Activated T-helper 1 cell treated with anti-CD3 and anti-CD28 coated beads, Interleukin-12 subunit alpha, Interleukin-12 subunit beta, Interleukin-2, Interleukin-4 antibody, amounts not matched to agents 30 ng/mL and 10 ng/mL and 1 ng/mL, durations not matched to agents 14 hours and 24 hours and 36 hours (primary cell): ENCODE measurements around the gene LENG1. TPM values are rescaled to one million over a fixed set of nuclear protein-coding genes. Genes with fewer than 3 reads are reported as not detected.
A peak's percentile ranks its signal among the peaks of the same experiment; 100 is the strongest.

Experiments
- DNase-seq: peaks from one replicate; pipeline ENCODE4 v3.0.0; 2021; ENCODE audit warnings: low spot score
- H3K27ac Mint-ChIP-seq: one replicate; pipeline ENCODE4 v1.8.0; 2021; ENCODE audit warnings: mild to moderate bottlenecking, mixed read lengths
- H3K27me3 Mint-ChIP-seq: one replicate; pipeline ENCODE4 v1.8.0; 2022; ENCODE audit warnings: mild to moderate bottlenecking, moderate library complexity, mixed read lengths; ENCODE audit not compliant: insufficient read depth
- H3K36me3 Mint-ChIP-seq: one replicate; pipeline ENCODE4 v1.8.0; 2021; ENCODE audit warnings: low read depth, mixed read lengths
- H3K4me1 Mint-ChIP-seq: one replicate; pipeline ENCODE4 v1.8.0; 2021; ENCODE audit warnings: low read depth, mixed read lengths
- H3K4me3 Mint-ChIP-seq: one replicate; pipeline ENCODE4 v1.8.0; 2021; ENCODE audit warnings: mild to moderate bottlenecking, moderate library complexity, mixed read lengths
- H3K9me3 Mint-ChIP-seq: one replicate; pipeline ENCODE4 v1.8.0; 2021; ENCODE audit warnings: mixed read lengths
- intact Hi-C: fragments of 100-400 bp; cut with micrococcal nuclease; formaldehyde crosslinking; loops from one replicate; pipeline ENCODE4 v1.15.1; 2024
- total RNA-seq: library from RNA; stranded (reverse); gene quantifications from 2 replicates; pipeline ENCODE4 v1.2.3, GENCODE V29; 2022

Gene LENG1
- total RNA-seq, 1 donor from 2014 or later, result 5.8 TPM

DNA sequence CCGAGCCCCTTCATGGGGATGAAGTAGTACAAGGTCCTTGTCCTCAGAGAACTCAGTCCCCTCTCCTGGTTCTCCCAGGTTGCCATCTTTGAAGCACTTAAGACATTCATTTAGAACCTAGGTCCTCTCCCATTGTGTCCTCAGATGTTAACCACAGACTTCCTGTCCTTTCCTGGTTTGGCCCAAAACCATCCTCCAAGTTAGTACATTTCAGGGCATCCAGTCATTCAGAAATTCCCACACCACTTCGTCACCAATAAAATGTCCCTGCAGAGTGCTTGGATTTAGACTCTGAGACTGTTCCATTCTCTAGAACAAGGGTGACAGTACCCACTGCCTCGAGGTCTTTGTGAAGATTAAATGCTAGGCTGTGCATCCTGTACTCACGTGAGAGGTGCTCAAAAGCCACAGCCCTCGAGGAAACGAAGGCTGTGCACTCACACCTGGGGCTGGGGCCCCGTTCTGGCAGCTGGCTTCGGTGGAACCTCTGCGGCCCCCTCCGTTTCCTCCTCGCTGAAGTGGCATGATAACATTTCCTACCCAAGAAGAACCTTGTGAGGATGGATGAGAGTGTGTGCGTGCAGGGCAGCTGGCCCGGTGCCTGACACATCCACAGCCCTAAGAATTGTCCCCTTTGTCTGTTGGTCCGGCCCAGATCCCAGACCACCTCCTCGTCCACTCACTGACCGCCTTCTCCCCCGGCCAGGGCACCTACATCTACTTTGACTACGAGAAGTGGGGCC is 4.7 kb downstream of the LENG1 start:
- intact Hi-C loops, result no loop called here
- Mint-ChIP-seq H3K27me3 (peaks cover 2% of the 10 kb centered on the region), H3K4me1 (peaks cover 30% of the 10 kb centered on the region), H3K27ac (peak overlapping the region; percentile 50), H3K36me3 (peaks cover 46% of the 10 kb centered on the region), H3K4me3 (no peak overlapping the region), H3K9me3 (no peaks in the 10 kb centered on the region)
- DNase-seq, result no peak

DNA sequence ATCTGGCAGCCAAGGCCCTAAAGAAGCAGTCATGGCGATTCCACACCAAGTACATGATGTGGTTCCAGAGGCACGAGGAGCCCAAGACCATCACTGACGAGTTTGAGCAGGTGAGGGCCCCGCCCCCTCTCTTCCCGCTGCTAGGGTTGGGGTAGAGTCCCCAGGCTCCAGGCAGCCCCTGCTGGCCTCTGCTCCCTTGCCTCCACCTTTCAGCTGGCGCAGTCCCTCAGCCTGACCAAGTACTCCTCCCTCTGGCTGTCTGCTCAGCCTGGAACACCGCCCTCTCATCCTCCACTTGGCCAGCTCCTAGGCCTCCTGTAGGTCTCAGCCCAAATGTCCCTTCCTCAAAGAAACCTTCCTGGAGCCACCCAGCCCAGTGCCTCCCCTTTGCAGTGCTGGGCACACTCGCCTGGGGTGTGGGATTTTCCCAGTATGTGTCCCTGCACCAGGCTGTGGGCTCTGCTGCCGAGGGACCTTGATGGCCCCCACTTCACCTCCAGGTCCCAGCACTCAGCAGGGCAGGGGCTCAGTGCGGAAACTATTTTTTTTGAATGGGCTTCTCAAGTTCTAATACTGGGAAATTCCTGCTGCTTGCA is 5.7 kb downstream of the LENG1 start:
- H3K4me1 Mint-ChIP-seq, result peaks cover 23% of the 10 kb centered on the region

DNA sequence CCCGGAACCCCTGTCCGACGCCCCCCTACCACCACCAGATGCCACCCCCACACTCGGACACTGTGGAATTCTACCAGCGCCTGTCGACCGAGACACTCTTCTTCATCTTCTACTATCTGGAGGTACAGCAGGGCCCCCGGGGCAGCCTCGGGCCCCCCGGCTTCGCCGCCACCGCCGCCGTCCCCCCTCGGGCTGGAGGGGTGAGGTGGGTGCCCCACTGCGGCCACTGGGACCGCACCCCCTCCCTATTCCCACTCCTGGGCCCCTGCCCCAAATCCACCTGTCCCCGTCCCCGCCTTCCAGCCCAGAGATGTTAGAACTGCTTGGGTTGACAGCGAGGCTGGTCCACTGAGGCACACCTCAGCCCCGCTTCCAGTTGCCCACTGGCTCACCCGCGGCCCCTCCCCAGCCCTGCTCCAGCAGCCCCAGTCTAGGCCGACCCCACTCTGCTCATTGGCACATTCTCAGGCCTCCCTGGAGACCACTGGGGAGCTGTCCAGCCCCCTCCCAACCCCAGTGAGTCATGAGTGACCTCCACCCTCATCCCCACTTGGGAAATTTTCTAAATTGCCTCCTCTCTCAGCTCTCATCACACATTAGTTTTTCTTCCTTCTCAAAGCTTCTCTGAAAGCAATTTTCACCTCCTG is 6.5 kb downstream of the LENG1 start:
- intact Hi-C loops, result no loop called here
- Mint-ChIP-seq H3K4me1 (peaks cover 15% of the 10 kb centered on the region), H3K36me3 (peaks cover 51% of the 10 kb centered on the region), H3K27ac (no peak overlapping the region), H3K9me3 (no peaks in the 10 kb centered on the region), H3K27me3 (no peaks in the 10 kb centered on the region), H3K4me3 (no peak overlapping the region)
- no peak for DNase-seq

More for the DNA sequence above, 5.7 kb downstream of the LENG1 start:
- H3K9me3 Mint-ChIP-seq, result no peaks in the 10 kb centered on the region
- DNase-seq, result no peak
- H3K27ac Mint-ChIP-seq, result no peak overlapping the region
- H3K27me3 Mint-ChIP-seq, result no peaks in the 10 kb centered on the region
- no peak overlapping the region for H3K4me3 Mint-ChIP-seq
- peaks cover 52% of the 10 kb centered on the region for H3K36me3 Mint-ChIP-seq
- intact Hi-C loops, result no loop called here

- H3K27ac Mint-ChIP-seq, result no peak overlapping the region
- H3K4me1 Mint-ChIP-seq, result peaks cover 15% of the 10 kb centered on the region
- no peaks in the 10 kb centered on the region for H3K9me3 Mint-ChIP-seq
- H3K4me3 Mint-ChIP-seq, result no peak overlapping the region
- no peak for DNase-seq
- H3K36me3 Mint-ChIP-seq, result peaks cover 54% of the 10 kb centered on the region
- no peaks in the 10 kb centered on the region for H3K27me3 Mint-ChIP-seq
- intact Hi-C loops, result no loop called here
These were observed 7.3 kb downstream of the LENG1 start for GRCh38 chr19:54152267-54152666.

DNA sequence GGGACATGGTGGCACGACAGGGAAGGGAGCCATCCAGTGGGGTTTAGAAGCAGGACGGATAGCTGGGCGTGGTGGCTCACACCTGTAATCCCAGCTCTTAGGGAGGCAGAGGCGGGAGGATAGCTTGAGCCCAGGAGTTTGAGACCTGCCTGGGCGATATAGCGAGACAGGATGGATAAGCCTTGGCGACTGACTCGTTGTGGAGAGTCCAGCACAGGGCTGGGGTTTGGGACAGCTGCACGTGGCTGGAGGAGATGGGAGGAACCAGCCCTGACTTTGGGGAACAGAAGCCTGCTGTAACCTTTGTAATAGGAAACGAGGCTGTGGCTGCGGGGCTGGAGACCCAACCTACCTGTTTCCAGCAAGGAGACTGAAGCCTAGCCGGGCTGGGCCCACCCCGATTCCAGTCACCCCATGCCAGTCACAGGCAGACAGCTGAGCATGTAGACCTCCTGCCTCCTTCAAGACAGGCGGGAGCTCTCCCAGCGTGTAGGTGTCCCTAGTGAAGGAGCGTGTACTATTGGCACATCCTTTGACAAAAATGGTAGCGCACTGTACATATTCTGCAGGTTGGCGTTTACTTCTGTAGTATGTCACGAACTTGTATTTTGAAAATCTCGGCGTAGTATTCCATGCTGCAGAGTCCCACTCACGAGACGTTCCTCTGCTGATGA is 8.0 kb downstream of the LENG1 start:
- Mint-ChIP-seq H3K4me3 (no peak overlapping the region), H3K36me3 (peaks cover 56% of the 10 kb centered on the region), H3K4me1 (peaks cover 15% of the 10 kb centered on the region), H3K27ac (peak overlapping the region; percentile 44), H3K27me3 (no peaks in the 10 kb centered on the region), H3K9me3 (no peaks in the 10 kb centered on the region)
- DNase-seq, result no peak
- intact Hi-C loops, result no loop called here

DNA sequence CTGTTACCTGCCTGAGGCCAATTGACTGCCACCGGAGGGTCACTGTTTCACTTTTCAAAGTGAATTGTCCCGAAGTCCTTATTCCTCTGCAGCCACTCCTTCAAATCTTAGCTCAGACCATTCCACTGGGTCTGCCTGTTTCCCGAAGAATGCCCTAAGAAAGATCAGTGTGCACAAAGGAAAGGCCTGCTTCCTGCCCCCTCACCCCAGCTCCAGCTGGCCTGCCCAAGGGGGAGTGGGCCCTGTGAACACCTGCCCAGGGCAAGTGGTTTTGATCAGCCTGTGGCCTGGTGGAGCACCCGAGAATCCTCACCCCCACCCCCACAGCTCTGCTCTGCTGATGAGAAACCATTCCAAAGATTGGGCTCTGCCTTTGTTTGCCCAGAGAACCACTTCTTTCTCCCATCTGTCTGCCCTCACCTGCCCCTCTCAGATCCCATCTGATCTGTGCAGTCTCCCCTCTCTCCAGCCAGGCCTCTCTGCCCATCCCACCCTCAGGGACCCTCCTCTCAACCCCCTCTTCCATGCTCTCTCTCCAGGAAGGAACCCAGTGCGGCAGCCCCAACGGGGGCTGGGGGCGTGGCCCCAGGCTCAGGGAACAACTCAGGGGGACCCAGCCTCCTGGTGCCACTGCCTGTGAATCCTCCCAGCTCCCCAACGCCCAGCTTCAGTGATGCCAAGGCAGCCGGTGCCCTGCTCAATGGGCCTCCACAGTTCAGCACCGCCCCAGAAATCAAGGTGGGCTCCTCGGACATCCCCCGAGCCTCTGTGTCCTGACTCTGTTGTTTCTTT is 10.3 kb downstream of the LENG1 start:
- no peak overlapping the region for H3K27ac Mint-ChIP-seq

GRCh38 chr19:54148158-54148557 is 11.4 kb downstream of the LENG1 start:
- no peaks in the 10 kb centered on the region for H3K4me1 Mint-ChIP-seq
- H3K4me3 Mint-ChIP-seq, result no peak overlapping the region
- no peak for DNase-seq
- no peak overlapping the region for H3K27ac Mint-ChIP-seq
- H3K27me3 Mint-ChIP-seq, result no peaks in the 10 kb centered on the region
- H3K9me3 Mint-ChIP-seq, result no peaks in the 10 kb centered on the region
- H3K36me3 Mint-ChIP-seq, result peaks cover 58% of the 10 kb centered on the region
- intact Hi-C loops, result no loop called here

More for the DNA sequence above, 10.3 kb downstream of the LENG1 start:
- H3K9me3 Mint-ChIP-seq, result no peaks in the 10 kb centered on the region
- H3K4me1 Mint-ChIP-seq, result peaks cover 5% of the 10 kb centered on the region
- H3K4me3 Mint-ChIP-seq, result no peak overlapping the region
- DNase-seq, result no peak
- H3K27me3 Mint-ChIP-seq, result no peaks in the 10 kb centered on the region
- H3K36me3 Mint-ChIP-seq, result peaks cover 58% of the 10 kb centered on the region
- intact Hi-C loops, result no loop called here

GRCh38 chr19:54147676-54148075 is 11.8 kb downstream of the LENG1 start:
- Mint-ChIP-seq H3K9me3 (no peaks in the 10 kb centered on the region), H3K27ac (no peak overlapping the region)

DNA sequence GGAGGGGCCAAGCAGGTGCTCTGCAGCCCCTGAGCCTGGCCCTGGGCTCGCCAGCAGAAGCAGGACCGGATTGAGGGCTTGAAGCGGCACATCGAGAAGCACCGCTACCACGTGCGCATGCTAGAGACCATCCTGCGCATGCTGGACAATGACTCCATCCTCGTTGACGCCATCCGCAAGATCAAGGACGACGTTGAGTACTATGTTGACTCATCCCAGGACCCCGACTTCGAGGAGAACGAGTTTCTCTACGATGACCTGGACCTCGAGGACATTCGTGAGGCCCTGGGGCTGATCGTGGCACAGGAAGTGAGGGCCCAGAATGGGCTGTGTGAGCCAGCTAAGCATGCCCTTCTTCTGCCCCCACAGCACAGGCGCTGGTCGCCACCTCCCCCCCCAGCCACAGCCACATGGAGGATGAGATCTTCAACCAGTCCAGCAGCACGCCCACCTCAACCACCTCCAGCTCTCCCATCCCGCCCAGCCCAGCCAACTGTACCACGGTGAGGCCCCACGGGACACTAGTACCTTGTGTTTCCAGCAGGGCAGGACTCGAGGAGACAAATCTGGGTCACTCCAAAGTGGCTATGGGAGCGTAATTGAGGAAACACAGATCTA is 13.9 kb downstream of the LENG1 start:
- Mint-ChIP-seq H3K4me1 (peaks cover 11% of the 10 kb centered on the region), H3K36me3 (peaks cover 58% of the 10 kb centered on the region), H3K9me3 (no peaks in the 10 kb centered on the region), H3K27ac (no peak overlapping the region), H3K27me3 (no peaks in the 10 kb centered on the region), H3K4me3 (no peak overlapping the region)
- intact Hi-C loops, result no loop called here
- no peak for DNase-seq

More at GRCh38 chr19:54147676-54148075, 11.8 kb downstream of the LENG1 start:
- Mint-ChIP-seq H3K27me3 (no peaks in the 10 kb centered on the region), H3K36me3 (peaks cover 60% of the 10 kb centered on the region), H3K4me3 (no peak overlapping the region), H3K4me1 (no peaks in the 10 kb centered on the region)
- no peak for DNase-seq
- intact Hi-C loops, result no loop called here

DNA sequence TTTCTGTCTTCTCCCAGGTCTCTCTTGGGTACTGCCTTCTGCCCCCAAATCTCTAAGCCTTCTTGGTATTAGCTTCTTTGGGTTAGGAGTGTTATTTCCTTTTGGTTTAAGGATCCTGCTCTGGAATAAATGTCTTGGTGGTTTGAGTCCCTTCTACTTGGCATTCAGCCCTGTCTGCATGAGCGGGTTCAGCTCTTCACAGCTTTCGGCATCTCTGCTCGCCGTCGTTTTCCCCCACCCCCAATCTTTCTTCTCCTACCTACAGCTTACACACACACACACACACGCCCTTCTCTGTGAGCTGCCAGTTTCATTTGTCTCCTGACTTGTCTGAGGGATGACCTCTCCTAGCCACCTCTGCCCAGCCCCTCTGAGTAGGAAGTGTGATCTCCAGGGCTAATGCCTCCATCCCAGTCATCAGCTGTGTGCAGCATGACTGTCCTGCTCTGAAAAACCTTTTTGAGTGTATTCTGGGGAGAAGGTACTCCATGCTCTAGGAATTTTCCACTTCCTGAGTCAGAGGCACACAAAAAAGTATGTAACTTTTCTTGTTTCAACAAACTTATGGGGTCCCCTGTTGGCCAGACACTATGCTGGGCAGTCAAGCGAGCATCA is 17.2 kb downstream of the LENG1 start:
- Mint-ChIP-seq H3K4me1 (peaks cover 28% of the 10 kb centered on the region), H3K4me3 (no peak overlapping the region), H3K36me3 (peaks cover 45% of the 10 kb centered on the region), H3K27me3 (no peaks in the 10 kb centered on the region), H3K9me3 (no peaks in the 10 kb centered on the region), H3K27ac (peak overlapping the region; percentile 9)
- intact Hi-C loops, result no loop called here
- DNase-seq, result no peak

GRCh38 chr19:54141356-54141755 is 18.2 kb downstream of the LENG1 start:
- H3K27me3 Mint-ChIP-seq, result no peaks in the 10 kb centered on the region
- no peak for DNase-seq
- H3K4me3 Mint-ChIP-seq, result no peak overlapping the region
- intact Hi-C loops, result no loop called here
- peaks cover 36% of the 10 kb centered on the region for H3K36me3 Mint-ChIP-seq
- H3K27ac Mint-ChIP-seq, result no peak overlapping the region
- H3K9me3 Mint-ChIP-seq, result no peaks in the 10 kb centered on the region
- H3K4me1 Mint-ChIP-seq, result peaks cover 35% of the 10 kb centered on the region
